DND-41 (cell line): ENCODE results near the gene PACRG.

Experiments used
- ATAC-seq: fragments of 200-7000 bp; cut with Tn5 transposase; 3 replicates; pipeline ENCODE4 v1.9.1; 2021; ENCODE audit warnings: low read depth; ENCODE audit not compliant: insufficient read depth
- DNase-seq: peaks from one replicate; pipeline ENCODE4 v3.0.0-alpha.2; 2020
- H2AFZ ChIP-seq: 2 replicates; pipeline ENCODE4 v1.6.0; 2012; ENCODE audit warnings: low read depth, low read length
- H3K27ac ChIP-seq: 2 replicates; pipeline ENCODE4 v1.5.1; 2012; ENCODE audit warnings: low read length, inconsistent platforms
- H3K27me3 ChIP-seq: fragments of 200-600 bp; sonication (generic); 2 replicates; pipeline ENCODE4 v1.6.0; 2012; ENCODE audit warnings: low read length, mild to moderate bottlenecking, inconsistent platforms; ENCODE audit not compliant: insufficient read depth, poor library complexity
- H3K36me3 ChIP-seq: 2 replicates; pipeline ENCODE4 v1.5.1; 2012; ENCODE audit warnings: low read length, inconsistent platforms; ENCODE audit not compliant: insufficient read depth
- H3K4me1 ChIP-seq: 2 replicates; pipeline ENCODE4 v1.5.1; 2012; ENCODE audit warnings: mild to moderate bottlenecking, low read length; ENCODE audit not compliant: insufficient read depth
- H3K4me2 ChIP-seq: 2 replicates; pipeline ENCODE4 v1.6.0; 2012; ENCODE audit warnings: mild to moderate bottlenecking, moderate library complexity, low read length, inconsistent platforms; ENCODE audit not compliant: insufficient read depth
- H3K4me3 ChIP-seq, 2 experiments: fragments of 200-600 bp in 1 of 2; shearing (Covaris generic) in 1 of 2; 2 replicates each; pipeline ENCODE4 v1.5.1; 2012 to 2016; ENCODE audit warnings: inconsistent platforms in 2 of 2, low read length in 2 of 2, mild to moderate bottlenecking in 2 of 2, low read depth in 1 of 2, moderate library complexity in 1 of 2
- H3K79me2 ChIP-seq: 2 replicates; pipeline ENCODE4 v1.6.0; 2012; ENCODE audit warnings: low read length, inconsistent platforms; ENCODE audit not compliant: insufficient read depth
- H3K9ac ChIP-seq: 2 replicates; pipeline ENCODE4 v1.6.0; 2012; ENCODE audit warnings: low read depth, mild to moderate bottlenecking, inconsistent platforms, low read length, moderate library complexity
- H3K9me3 ChIP-seq: 2 replicates; pipeline ENCODE4 v1.5.1; 2012; ENCODE audit warnings: low read length, moderate library complexity, mild to moderate bottlenecking, inconsistent platforms; ENCODE audit not compliant: insufficient read depth, severe bottlenecking
- H4K20me1 ChIP-seq: 2 replicates; pipeline ENCODE4 v1.6.0; 2012; ENCODE audit warnings: low read length; ENCODE audit not compliant: insufficient read depth
- EZH2 ChIP-seq: IDR thresholded peaks from 3 replicates; pipeline ENCODE4 v1.6.1; 2012; ENCODE audit warnings: borderline replicate concordance, low read depth, mild to moderate bottlenecking, moderate library complexity, low read length, inconsistent platforms; ENCODE audit not compliant: severe bottlenecking
- TF ChIP-seq, protein P1 (sequence below): IDR thresholded peaks from 2 replicates; pipeline ENCODE4 v1.5.1; 2012; ENCODE audit warnings: borderline replicate concordance, low read length, moderate library complexity, mild to moderate bottlenecking; ENCODE audit not compliant: poor library complexity, severe bottlenecking; ENCODE audit errors: extremely low read depth

PACRG gene

DNA sequence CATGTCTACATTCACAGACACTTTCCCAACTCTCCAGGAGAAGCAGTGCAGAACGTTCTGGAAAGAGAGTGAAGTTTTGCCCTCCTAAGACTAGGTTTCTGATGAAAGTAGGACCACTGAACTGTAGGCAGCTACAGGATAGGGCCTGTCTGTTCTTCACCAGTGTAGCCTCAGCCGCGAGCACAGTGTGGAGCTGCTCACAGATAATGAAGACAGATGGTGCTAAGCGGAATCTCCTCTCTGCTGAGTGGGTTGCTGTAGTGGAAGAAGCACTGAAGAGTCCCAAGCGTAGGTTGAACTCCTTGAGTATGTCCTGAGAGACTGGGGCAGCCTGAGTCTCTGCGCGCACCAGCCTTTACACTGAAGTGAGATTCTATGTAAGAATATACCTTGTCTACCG is 170.2 kb downstream of the PACRG start:
- no peaks in the 10 kb centered on the region for H3K27me3 ChIP-seq
- H3K4me2 ChIP-seq, result no peak overlapping the region
- H3K9me3 ChIP-seq, result peaks cover 5% of the 10 kb centered on the region
- H3K36me3 ChIP-seq, result no peaks in the 10 kb centered on the region
- TF ChIP-seq, protein P1, sequence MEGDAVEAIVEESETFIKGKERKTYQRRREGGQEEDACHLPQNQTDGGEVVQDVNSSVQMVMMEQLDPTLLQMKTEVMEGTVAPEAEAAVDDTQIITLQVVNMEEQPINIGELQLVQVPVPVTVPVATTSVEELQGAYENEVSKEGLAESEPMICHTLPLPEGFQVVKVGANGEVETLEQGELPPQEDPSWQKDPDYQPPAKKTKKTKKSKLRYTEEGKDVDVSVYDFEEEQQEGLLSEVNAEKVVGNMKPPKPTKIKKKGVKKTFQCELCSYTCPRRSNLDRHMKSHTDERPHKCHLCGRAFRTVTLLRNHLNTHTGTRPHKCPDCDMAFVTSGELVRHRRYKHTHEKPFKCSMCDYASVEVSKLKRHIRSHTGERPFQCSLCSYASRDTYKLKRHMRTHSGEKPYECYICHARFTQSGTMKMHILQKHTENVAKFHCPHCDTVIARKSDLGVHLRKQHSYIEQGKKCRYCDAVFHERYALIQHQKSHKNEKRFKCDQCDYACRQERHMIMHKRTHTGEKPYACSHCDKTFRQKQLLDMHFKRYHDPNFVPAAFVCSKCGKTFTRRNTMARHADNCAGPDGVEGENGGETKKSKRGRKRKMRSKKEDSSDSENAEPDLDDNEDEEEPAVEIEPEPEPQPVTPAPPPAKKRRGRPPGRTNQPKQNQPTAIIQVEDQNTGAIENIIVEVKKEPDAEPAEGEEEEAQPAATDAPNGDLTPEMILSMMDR, result no peak
- no peak for TF ChIP-seq EZH2
- no peaks in the 10 kb centered on the region for H4K20me1 ChIP-seq
- H3K4me1 ChIP-seq, result no peaks in the 10 kb centered on the region
- no peak overlapping the region for H3K4me3 ChIP-seq
- DNase-seq (no peak), ATAC-seq (no peak)
- no peak overlapping the region for H2AFZ ChIP-seq
- no peak overlapping the region for H3K9ac ChIP-seq
- no peaks in the 10 kb centered on the region for H3K79me2 ChIP-seq
- H3K27ac ChIP-seq, result no peak overlapping the region

DNA sequence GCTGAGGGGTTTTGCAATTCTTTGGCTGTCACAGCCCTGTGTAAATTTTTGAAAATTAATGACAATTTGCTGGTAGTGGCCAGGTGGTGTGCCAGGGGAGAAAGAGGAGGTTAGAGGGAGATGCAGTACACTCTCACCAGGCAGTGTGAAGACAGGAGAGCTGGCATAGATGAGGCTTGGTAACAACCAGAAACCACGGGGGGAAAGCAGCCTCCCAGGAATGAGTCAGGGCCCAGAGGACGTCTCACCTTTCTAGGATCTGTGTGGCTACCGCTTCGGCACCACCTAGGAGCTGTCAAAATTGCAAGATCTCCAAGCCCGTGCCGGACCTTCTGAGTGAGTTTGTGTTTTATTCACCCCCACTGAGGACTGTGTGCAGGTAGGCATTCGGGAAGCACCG is 171.4 kb downstream of the PACRG start:
- Histone ChIP-seq H3K36me3 (no peaks in the 10 kb centered on the region), H3K79me2 (no peaks in the 10 kb centered on the region), H4K20me1 (no peaks in the 10 kb centered on the region), H3K4me1 (no peaks in the 10 kb centered on the region), H3K9ac (no peak overlapping the region), H3K27me3 (no peaks in the 10 kb centered on the region), H3K4me2 (no peak overlapping the region), H2AFZ (no peak overlapping the region), H3K9me3 (no peaks in the 10 kb centered on the region), H3K4me3 (no peak overlapping the region), H3K27ac (no peak overlapping the region)
- DNase-seq, result no peak
- TF ChIP-seq, protein P1, result no peak
- TF ChIP-seq EZH2, result no peak
- no peak for ATAC-seq

DNA sequence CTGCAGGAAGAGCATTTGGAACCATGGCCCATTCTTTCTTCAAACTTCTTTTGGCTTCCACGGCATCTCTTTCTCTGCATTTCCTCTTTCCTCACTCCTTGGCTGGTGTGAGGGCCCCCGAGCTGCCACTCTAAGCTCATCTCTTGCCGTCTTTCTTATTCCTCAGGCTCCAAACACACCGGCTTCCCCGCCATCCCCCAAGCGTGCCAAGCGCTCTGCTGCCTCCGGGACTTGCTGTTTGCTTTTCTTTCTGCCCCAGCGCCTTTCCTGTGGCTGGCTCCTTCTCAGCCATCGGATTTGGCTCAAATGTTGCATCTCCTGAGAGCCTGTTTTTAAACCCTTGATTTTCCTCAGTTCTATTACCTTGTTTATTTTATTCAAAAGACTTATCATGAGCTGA is 172.7 kb downstream of the PACRG start:
- TF ChIP-seq, protein P1, result no peak
- no peak for TF ChIP-seq EZH2
- Histone ChIP-seq H2AFZ (no peak overlapping the region), H3K9ac (no peak overlapping the region), H3K36me3 (no peaks in the 10 kb centered on the region), H3K79me2 (no peaks in the 10 kb centered on the region), H3K9me3 (no peaks in the 10 kb centered on the region), H3K4me3 (no peak overlapping the region), H3K27me3 (no peaks in the 10 kb centered on the region), H3K27ac (no peak overlapping the region), H3K4me1 (no peaks in the 10 kb centered on the region), H3K4me2 (no peak overlapping the region), H4K20me1 (no peaks in the 10 kb centered on the region)
- ATAC-seq (no peak), DNase-seq (no peak)
